Measurements from ENCODE around the gene SLC24A3.
"Not testable (repeated sequence)": the region's sequence is repeated elsewhere in the genome, so short reads cannot be mapped to it uniquely, and the experiment has no call there.

Gene SLC24A3

DNA sequence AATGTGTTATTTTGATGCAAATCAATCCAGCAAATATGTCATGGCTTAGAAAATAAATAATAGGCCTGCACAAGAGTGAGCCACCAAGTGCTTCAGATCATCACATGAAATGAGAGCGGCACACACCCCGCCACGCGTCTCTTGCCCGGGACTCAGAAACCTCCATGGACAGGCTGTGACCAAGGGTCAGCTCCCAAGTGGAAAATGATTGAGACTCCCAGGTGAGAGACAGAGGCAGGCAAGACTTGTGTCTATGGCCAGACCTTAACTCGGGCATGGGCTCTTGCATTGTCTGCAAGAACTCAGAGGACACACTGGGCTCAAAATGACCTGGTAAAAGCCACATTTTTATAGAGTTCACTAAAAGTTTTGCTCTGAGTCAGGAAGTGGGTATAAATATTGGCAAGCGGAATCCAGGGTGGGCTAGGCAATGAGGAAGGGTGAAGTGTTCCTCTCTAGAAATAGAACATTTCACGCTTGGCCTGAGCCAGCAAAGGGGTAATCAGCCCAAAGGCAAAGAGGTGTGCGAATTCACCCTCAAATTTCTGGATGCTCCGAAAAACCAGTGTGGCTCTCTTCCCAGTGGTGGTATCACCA is 514.9 kb downstream of the SLC24A3 start:
- no peak for DNase-seq

DNA sequence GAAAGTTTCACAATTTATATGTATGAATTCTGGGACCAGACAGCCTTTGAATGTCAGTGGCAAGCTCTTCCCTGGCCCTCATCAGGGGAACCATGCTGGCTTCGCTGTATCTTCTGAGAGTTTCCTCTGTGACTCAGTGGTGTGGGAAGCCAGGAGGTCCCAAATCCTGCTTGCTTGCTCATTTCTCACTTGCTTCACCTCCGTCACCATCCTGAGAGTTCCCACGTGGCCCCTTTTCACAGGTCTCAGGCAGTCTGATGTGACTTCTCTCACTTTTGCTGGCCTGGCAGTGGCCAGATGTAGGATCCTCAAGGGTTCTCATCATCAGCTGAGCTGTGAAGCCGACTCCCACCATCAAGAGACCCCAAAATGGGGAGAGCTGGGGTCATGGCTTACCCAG is 517.2 kb downstream of the SLC24A3 start:
- DNase-seq, result no peak

DNA sequence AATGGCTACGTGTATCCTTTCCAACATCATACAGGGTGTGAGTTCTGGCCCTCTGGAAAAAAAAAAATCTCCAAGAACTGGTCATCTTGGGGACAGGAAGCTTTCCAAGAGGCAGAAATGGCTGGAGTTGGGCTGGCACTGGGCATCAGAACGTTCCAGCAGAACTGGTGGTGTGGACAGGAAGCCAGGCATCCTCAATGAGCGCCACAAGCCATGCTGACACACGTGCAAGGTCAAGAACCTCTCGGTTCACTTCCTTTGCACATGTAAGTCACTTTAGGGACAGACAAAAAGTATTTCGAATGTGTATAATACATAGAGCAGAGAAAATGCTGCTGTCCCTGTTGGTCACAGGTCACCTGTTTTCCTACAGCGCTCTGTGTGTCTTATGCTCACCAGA is 518.3 kb downstream of the SLC24A3 start:
- DNase-seq, result no peak

- DNase-seq, result no peak
Measured at GRCh38 chr20:19734811-19735210, 522.4 kb downstream of the SLC24A3 start.

- DNase-seq, result no peak
Measured at GRCh38 chr20:19735446-19735845, 523.0 kb downstream of the SLC24A3 start.

- DNase-seq, result no peak
Measured at GRCh38 chr20:19737025-19737424, 524.6 kb downstream of the SLC24A3 start.

DNA sequence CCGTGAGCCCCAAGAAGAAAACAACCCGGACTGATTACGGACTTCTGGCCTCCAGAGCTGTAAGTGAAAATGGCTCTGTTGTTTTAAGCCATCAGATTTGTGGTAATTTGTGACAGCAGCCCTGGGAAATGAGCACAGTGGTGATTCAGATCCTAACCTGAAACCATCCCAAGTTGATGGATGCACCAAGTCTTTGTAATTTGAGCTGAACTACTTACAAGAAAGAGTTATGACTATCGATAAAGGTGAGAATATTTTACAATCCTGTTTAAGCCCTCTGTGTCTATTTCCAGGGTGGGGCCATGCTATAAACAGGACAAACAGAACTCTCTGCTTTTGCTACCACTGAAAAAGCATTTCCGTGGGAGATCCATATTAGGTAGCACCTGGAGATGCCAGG is 526.5 kb downstream of the SLC24A3 start:
- no peak for DNase-seq

DNA sequence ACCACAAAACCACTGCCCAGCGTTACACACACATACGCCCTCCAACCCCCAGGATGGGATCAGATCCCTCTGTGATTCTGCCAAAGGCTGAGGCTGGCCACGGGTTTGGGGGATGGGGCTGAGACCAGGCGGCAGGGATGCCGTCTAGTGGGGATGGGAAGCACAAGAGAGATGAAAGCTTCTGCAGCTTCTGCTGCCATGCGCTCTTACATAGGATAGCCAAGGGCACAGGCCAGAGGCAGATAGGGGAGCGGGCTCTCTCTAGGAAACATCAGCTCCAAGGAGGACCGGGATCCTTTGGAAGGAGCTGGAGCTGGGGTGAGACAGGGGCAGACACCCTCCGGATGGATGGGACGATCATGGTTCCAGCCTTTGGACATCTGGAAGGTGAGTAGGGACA is 526.9 kb downstream of the SLC24A3 start:
- DNase-seq, result no peak

- no peak for DNase-seq
Measured at GRCh38 chr20:19740512-19740911, 528.1 kb downstream of the SLC24A3 start.

- DNase-seq, result no peak
Measured at GRCh38 chr20:19741924-19742323, 529.5 kb downstream of the SLC24A3 start.

GRCh38 chr20:19742974-19743639 is 530.7 kb downstream of the SLC24A3 start:
- DNase-seq, result no peak

DNA sequence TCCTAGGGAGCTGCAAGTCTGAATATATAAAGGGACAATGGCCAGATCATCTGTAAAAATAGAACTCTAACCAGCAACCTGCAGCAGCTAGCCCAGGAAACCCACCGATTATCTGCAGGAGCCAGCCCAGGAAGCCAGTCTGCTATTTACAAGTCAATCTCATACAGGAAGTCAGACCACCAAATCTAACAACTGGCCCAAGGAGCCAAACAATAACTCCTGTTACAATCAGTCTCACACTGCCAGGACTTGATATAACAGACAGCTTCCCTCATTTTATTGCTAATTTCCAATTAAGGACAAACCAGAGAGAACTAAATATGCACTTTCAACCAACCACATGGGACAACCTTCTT is 531.2 kb downstream of the SLC24A3 start:
- DNase-seq, result no peak

- no peak for DNase-seq
Measured at GRCh38 chr20:19745106-19745505, 532.7 kb downstream of the SLC24A3 start.

DNA sequence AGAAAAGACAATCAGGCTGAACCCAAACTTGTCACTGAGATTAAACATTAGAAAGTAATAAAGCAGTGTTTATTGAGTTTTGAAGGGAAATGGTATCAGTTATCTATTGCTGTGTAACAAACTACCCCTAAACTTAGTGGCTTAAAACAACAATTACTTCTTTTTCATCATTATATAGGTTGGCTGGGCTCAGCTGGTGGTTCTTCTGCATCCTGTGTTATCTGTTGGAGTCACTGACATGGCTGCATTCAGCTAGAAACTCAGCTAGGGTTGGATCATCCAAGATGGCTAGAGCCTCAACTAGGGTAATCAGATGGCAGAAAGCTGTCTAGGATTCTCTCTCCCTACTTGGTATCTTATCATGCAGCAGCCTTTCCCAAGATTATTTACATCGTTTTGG is 533.1 kb downstream of the SLC24A3 start:
- no peak for DNase-seq

GRCh38 chr20:19746396-19746795 is 534.0 kb downstream of the SLC24A3 start:
- no peak for DNase-seq

- no peak for DNase-seq
Measured at GRCh38 chr20:19747903-19748302, 535.5 kb downstream of the SLC24A3 start.

DNA sequence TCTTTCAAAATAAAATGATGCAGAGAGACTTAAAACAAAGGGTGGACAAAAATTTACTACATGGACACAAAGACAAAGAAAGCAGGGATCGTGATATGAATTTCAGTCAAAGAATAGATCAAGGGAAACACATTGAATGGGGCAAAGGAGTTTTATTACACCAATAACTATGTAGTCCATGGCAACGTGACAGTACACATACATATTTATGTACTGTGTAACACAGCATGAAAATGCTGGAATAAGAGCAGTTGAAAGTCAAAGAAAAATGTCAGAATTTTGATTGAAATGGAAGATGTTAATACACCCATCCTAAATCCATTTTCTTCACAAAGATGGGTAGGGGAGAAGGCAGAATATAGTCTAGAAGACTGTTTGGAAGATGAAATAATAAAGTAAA is 536.2 kb downstream of the SLC24A3 start:
- no peak for DNase-seq

GRCh38 chr20:19749618-19750071 is 537.2 kb downstream of the SLC24A3 start:
- DNase-seq, result no peak

- DNase-seq, result no peak
Measured at GRCh38 chr20:19750101-19750606, 537.7 kb downstream of the SLC24A3 start.

GRCh38 chr20:19750907-19751636 is 538.6 kb downstream of the SLC24A3 start:
- no peak for DNase-seq

- not testable (repeated sequence) for DNase-seq
Measured at GRCh38 chr20:19754201-19754600, 541.8 kb downstream of the SLC24A3 start.

DNA sequence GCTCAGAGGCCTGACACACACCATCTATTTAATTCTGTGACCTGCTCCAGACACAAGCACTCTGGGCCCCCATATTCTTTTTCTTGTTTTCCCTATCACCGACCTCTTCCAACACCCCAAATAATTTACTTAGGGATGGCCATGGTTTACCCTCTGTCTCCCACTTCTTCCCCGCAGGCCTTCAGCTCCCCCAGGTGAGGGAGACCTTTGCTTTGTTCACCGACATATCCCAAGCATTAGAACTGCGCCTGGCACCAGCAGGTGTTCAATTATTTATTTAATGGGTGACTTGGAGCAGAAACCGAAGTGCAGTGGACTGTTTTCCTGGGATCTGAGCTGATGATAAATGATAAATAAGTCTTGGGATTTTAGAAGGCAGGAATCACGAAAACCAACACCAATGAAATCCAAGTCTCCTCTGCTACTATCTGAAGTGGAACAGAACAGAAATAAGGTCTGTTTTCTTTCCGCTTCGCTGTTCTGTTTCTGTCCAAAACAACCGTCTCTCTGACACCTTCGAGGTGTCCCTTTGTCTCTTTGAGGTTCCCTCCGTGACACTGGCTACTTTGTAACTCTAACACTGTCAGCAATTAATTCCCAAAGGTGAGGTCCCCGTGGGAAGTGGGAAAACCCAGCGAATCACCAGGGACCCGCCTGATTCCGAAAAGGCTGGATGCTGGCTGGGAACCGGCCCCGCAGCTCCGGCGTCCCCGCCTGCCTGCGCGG is 544.5 kb downstream of the SLC24A3 start:
- no peak for DNase-seq

DNA sequence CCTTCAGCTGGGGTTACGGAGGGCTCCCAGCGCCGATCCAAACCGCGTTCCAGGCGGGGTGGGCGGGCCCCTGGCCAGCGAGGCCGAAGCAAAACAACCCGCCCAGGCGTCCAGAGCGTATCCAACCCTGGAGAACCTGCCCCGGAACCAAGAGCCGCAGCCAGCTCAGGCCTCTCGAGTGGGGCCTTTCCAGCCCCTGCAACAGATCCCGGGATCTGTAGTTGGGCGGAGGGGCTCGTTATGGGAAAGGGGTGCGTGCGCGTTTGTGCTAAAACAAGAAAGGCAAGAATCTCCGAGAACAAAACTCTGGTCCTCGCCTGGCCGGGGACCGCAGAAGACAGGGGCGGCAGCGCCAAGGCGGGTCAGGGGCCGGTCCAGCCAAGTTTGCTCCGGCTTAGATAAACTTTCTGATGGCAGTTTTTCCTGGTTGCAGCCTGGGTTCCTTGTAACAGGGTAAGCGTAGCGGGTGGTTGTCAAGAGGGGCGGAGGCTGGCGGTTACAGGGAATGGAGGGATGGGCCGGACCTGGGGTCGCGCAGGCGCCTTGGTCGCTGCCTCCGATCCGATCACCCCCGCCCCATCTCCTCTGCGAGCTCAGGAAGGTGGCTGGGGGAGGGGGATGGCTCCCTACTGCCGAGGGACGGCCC is 545.2 kb downstream of the SLC24A3 start:
- DNase-seq, result no peak
